Nephron progenitor cell (in vitro differentiated cells): ENCODE measurements around the gene OVOL1.

Experiments used
- DNase-seq: peaks from one replicate; pipeline ENCODE4 v3.0.0; 2021
- H3K27ac Mint-ChIP-seq: 2 replicates; pipeline ENCODE4 v1.8.0; 2021; ENCODE audit warnings: mild to moderate bottlenecking, moderate library complexity, mixed read lengths
- H3K27me3 Mint-ChIP-seq: 2 replicates; pipeline ENCODE4 v1.8.0; 2021; ENCODE audit warnings: mild to moderate bottlenecking, low read depth, mixed read lengths; ENCODE audit not compliant: poor library complexity
- H3K36me3 Mint-ChIP-seq: 2 replicates; pipeline ENCODE4 v1.8.0; 2021; ENCODE audit warnings: low read depth, mixed read lengths
- H3K4me1 Mint-ChIP-seq: 2 replicates; pipeline ENCODE4 v1.8.0; 2021; ENCODE audit warnings: mixed read lengths
- H3K4me3 Mint-ChIP-seq: 2 replicates; pipeline ENCODE4 v1.8.0; 2021; ENCODE audit warnings: mild to moderate bottlenecking, moderate library complexity, mixed read lengths
- H3K9me3 Mint-ChIP-seq: 2 replicates; pipeline ENCODE4 v1.8.0; 2021; ENCODE audit warnings: mild to moderate bottlenecking, moderate library complexity, mixed read lengths
- TF ChIP-seq, protein P1 (sequence below): fragments of 200-600 bp; sonication (generic); IDR thresholded peaks from 2 replicates; pipeline ENCODE4 v1.5.0; 2021; ENCODE audit warnings: antibody characterized with exemption

OVOL1 gene

DNA sequence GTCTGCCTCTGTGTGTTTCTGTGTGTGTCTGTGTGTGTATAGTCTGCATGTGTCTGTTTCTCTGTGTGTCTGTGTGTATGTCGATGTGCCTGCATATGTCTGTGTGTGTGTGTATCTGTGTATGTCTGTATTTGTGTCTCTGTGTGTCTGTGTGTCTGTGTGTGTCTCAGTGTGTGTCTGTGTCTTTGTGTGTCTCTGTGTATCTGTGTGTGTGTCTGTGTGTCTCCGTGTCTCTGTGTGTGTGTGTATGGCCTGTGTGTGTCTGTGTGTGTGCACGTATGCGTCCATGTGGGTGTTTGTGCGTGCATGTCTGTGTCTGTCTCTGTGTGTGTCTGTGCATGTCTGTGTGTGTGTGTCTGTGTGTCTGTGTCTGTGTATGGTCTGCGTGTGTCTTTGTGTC, 47.3 kb downstream of the OVOL1 start:
- Mint-ChIP-seq H3K4me1 (peaks cover 21% of the 10 kb centered on the region), H3K4me3 (no peak overlapping the region), H3K9me3 (peaks cover 7% of the 10 kb centered on the region), H3K36me3 (no peaks in the 10 kb centered on the region), H3K27me3 (peaks cover 24% of the 10 kb centered on the region), H3K27ac (no peak overlapping the region)
- TF ChIP-seq, protein P1, sequence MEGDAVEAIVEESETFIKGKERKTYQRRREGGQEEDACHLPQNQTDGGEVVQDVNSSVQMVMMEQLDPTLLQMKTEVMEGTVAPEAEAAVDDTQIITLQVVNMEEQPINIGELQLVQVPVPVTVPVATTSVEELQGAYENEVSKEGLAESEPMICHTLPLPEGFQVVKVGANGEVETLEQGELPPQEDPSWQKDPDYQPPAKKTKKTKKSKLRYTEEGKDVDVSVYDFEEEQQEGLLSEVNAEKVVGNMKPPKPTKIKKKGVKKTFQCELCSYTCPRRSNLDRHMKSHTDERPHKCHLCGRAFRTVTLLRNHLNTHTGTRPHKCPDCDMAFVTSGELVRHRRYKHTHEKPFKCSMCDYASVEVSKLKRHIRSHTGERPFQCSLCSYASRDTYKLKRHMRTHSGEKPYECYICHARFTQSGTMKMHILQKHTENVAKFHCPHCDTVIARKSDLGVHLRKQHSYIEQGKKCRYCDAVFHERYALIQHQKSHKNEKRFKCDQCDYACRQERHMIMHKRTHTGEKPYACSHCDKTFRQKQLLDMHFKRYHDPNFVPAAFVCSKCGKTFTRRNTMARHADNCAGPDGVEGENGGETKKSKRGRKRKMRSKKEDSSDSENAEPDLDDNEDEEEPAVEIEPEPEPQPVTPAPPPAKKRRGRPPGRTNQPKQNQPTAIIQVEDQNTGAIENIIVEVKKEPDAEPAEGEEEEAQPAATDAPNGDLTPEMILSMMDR: no peak
- no peak for DNase-seq

DNA sequence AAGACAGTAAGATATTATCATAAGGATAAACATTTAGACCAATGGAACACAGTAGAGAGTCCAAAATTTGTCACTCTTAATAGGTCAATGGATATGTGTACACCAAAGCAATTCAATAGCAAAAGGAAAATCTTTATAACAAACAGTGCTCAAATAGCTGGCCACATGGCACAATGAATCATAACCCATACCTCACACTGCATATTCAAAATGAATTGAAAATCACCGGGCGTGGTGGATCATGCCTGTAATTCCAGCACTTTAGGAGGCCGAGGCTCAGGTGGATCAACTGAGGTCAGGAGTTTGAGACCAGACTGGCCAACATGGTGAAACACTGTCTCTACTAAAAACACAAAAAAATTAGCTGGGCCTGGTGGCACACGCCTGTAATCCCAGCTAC, 55.3 kb downstream of the OVOL1 start:
- Mint-ChIP-seq H3K27me3 (peaks cover 16% of the 10 kb centered on the region), H3K4me3 (no peak overlapping the region), H3K36me3 (no peaks in the 10 kb centered on the region), H3K4me1 (no peaks in the 10 kb centered on the region), H3K27ac (no peak overlapping the region), H3K9me3 (peaks cover 1% of the 10 kb centered on the region)
- TF ChIP-seq, protein P1: no peak
- no peak for DNase-seq

DNA sequence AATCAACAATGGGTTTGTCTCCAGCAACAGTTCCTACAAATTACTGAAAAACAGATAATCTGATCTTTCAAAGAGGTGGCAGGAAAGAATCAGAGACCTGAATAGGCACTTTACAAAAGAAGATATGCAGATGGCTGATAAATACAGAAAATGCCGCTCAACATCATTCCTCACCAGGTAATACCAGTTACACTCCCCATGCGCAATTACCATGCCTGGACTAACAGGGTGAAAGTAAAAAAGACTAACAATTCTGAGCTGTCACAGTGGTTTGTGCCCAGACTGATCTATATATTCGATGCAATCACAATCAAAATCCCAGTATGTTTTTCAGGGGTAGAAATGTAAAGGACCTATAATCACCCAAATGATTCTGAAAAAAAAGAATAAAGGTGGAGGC, 56.9 kb downstream of the OVOL1 start:
- TF ChIP-seq, protein P1: no peak
- H3K9me3 Mint-ChIP-seq: no peaks in the 10 kb centered on the region
- no peaks in the 10 kb centered on the region for H3K4me1 Mint-ChIP-seq
- H3K27ac Mint-ChIP-seq: no peak overlapping the region
- DNase-seq: no peak
- H3K4me3 Mint-ChIP-seq: no peak overlapping the region
- peaks cover 22% of the 10 kb centered on the region for H3K27me3 Mint-ChIP-seq
- no peaks in the 10 kb centered on the region for H3K36me3 Mint-ChIP-seq

DNA sequence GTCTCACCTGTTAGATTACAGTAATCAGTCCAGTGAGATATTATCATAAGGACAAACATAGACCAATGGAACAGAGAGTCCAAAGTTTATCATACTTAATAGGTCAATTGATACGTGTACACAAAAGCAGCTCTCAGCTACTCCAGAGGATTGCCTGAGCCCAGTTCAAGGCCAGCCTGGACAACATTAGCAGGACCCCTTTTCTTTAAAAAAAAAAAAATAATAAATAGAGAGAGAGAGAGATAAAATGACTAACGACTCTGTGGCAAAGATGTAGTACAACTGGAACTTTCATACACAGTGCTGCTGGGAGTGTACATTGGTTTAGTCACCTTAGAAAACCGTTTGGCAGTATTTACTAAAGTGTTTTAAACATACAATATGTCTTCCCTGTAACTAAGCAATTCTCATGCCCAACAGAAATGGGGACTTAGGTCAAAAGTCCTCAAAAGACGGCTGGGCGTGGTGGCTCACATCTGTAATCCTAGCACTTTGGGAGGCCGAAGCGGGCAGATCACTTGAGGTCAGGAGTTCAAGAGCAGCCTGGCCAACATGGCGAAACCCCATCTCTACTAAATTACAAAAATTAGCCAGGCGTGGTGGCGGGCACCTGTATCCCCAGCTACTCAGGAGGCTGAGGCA, 57.5 kb downstream of the OVOL1 start:
- peaks cover 4% of the 10 kb centered on the region for H3K4me1 Mint-ChIP-seq
- no peak for DNase-seq
- H3K9me3 Mint-ChIP-seq: no peaks in the 10 kb centered on the region
- H3K27ac Mint-ChIP-seq: no peak overlapping the region
- H3K4me3 Mint-ChIP-seq: no peak overlapping the region
- TF ChIP-seq, protein P1: no peak
- H3K27me3 Mint-ChIP-seq: peaks cover 22% of the 10 kb centered on the region
- no peaks in the 10 kb centered on the region for H3K36me3 Mint-ChIP-seq
